Tibial artery (tissue), 4 donors: Measurements from ENCODE around the gene SLC24A3.

Experiments
- DNase-seq, 2 donors: peaks; one replicate each; pipeline ENCODE4 v3.0.0-alpha.2; 2019
- H3K27ac ChIP-seq, 2 donors: fragments of 200-600 bp; sonication (generic) in 1 of 2; 1 replicate in 1 of 2; 2 replicates in 1 of 2; pipeline ENCODE4 v1.5.1; 2018 to 2019; ENCODE audit warnings: mild to moderate bottlenecking in 1 of 2
- H3K27me3 ChIP-seq, 2 donors: fragments of 200-600 bp; sonication (generic) in 1 of 2; one replicate each; pipeline versions ENCODE4 v1.5.1 to v1.6.0; 2016 to 2019
- H3K36me3 ChIP-seq, 3 donors: fragments of 200-600 bp; sonication (generic) in 2 of 3; one replicate each; pipeline ENCODE4 v1.5.1; 2016 to 2019; ENCODE audit warnings: mild to moderate bottlenecking in 2 of 3
- H3K4me1 ChIP-seq, 4 donors: fragments of 200-600 bp; sonication (generic) in 2 of 4; 1 replicate in 3 of 4; 2 replicates in 1 of 4; pipeline ENCODE4 v1.5.1; 2016 to 2019
- H3K4me3 ChIP-seq, 2 donors: fragments of 200-600 bp; sonication (generic) in 1 of 2; 1 replicate in 1 of 2; 2 replicates in 1 of 2; pipeline ENCODE4 v1.5.1; 2018 to 2019; ENCODE audit warnings: mild to moderate bottlenecking in 2 of 2
- H3K9me3 ChIP-seq, 3 donors: fragments of 200-600 bp; sonication (generic) in 1 of 3; one replicate each; pipeline ENCODE4 v1.5.1; 2016 to 2019
- CTCF ChIP-seq, 2 experiments: fragments of 200-600 bp in 1 of 2; fragments of 450-650 bp in 1 of 2; IDR thresholded peaks; one replicate each; pipeline ENCODE4 v1.5.1; 2017 to 2019; ENCODE audit warnings: antibody characterized with exemption in 2 of 2, mild to moderate bottlenecking in 1 of 2, moderate library complexity in 1 of 2
- intact Hi-C: fragments of 100-400 bp; cut with DNase I; formaldehyde crosslinking; loops from one replicate; pipeline ENCODE4 v1.15.0; 2023; ENCODE audit warnings: low total_unique reads

The SLC24A3 gene

GRCh38 chr20:19695081-19695480, 482.6 kb downstream of the SLC24A3 start:
- no peak for TF ChIP-seq CTCF (IDR thresholded peaks at IDR 0.05)
- no peak for DNase-seq
- H3K9me3 ChIP-seq = no peaks in the 10 kb centered on the region
- H3K36me3 ChIP-seq = peaks cover 0 to 12% (median 8%) of the 10 kb centered on the region in 3 donors
- no peak overlapping the region for H3K4me3 ChIP-seq
- H3K27ac ChIP-seq = no peak overlapping the region
- peaks cover 0 to 4% (median 0%) of the 10 kb centered on the region in 4 donors for H3K4me1 ChIP-seq
- intact Hi-C loops = loop anchor here (10.0 kb wide), 2 partner anchors 90 to 300 kb away; no protein-coding TSS in a partner anchor
- H3K27me3 ChIP-seq = no peaks in the 10 kb centered on the region

- intact Hi-C loops = loop anchor here (10.0 kb wide), 2 partner anchors 88 to 298 kb away; no protein-coding TSS in a partner anchor
- no peaks in the 10 kb centered on the region for H3K9me3 ChIP-seq
- H3K4me1 ChIP-seq = peaks cover 0 to 4% (median 0%) of the 10 kb centered on the region in 4 donors
- TF ChIP-seq CTCF (IDR thresholded peaks at IDR 0.05) = no peak
- peaks cover 1 to 14% (median 11%) of the 10 kb centered on the region in 3 donors for H3K36me3 ChIP-seq
- H3K27me3 ChIP-seq = no peaks in the 10 kb centered on the region
- no peak overlapping the region for H3K4me3 ChIP-seq
- no peak for DNase-seq
- no peak overlapping the region for H3K27ac ChIP-seq
These were observed 484.2 kb downstream of the SLC24A3 start for GRCh38 chr20:19696620-19697019.

DNA sequence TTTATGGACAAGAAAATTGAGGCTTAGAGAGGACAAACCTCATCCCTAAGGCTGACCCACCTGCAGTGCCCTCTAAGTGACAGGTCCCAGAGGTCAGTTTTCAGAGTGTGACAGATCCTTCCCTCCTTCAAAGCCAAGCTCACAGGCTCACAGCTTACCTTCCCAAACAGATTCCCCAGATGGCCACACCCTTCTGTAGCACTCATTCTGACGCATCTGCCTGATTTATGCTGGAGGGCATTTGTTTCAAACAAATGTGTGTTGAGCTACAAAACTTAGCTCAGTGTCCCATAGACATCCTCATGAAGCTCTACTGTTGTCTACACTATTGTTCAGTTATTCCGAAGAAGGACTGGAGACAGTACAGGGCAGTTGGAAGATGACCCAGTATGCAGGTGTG, 485.0 kb downstream of the SLC24A3 start:
- no peaks in the 10 kb centered on the region for H3K9me3 ChIP-seq
- H3K27ac ChIP-seq = no peak overlapping the region
- H3K4me3 ChIP-seq = no peak overlapping the region
- intact Hi-C loops = loop anchor here (10.0 kb wide), 2 partner anchors 87 to 297 kb away; no protein-coding TSS in a partner anchor
- H3K27me3 ChIP-seq = no peaks in the 10 kb centered on the region
- no peak for TF ChIP-seq CTCF (IDR thresholded peaks at IDR 0.05)
- DNase-seq = no peak
- H3K4me1 ChIP-seq = peaks cover 0 to 4% (median 0%) of the 10 kb centered on the region in 4 donors
- peaks cover 9 to 14% (median 11%) of the 10 kb centered on the region in 3 donors for H3K36me3 ChIP-seq

GRCh38 chr20:19699180-19699971, 486.9 kb downstream of the SLC24A3 start:
- no peak overlapping the region for H3K4me3 ChIP-seq
- TF ChIP-seq CTCF (IDR thresholded peaks at IDR 0.05) = no peak
- DNase-seq = no peak
- H3K4me1 ChIP-seq = no peaks in the 10 kb centered on the region
- H3K27ac ChIP-seq = no peak overlapping the region
- H3K27me3 ChIP-seq = no peaks in the 10 kb centered on the region
- intact Hi-C loops = loop anchor here (10.0 kb wide), 2 partner anchors 85 to 295 kb away; no protein-coding TSS in a partner anchor
- H3K36me3 ChIP-seq = peaks cover 6 to 23% (median 9%) of the 10 kb centered on the region in 3 donors
- H3K9me3 ChIP-seq = no peaks in the 10 kb centered on the region

DNA sequence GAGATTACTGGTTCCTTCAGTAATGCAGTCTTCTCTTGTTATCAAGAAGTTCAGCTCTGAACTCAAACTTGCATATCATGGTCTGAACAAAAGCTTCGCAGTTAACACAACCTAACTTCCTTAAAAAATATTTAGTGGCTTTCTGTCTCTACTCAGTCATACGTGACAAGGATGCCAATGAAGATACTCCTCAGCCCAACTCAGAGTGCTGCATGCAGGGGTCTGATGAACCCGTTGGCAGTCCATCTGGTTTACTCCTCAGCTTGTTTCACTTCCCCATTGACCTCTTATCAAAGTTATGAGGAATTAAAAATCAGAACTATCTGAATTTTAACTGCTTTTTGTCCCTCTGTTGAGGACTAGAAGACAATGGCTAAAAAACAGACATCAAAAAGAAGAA, 489.0 kb downstream of the SLC24A3 start:
- Histone ChIP-seq H3K9me3 (no peaks in the 10 kb centered on the region), H3K4me3 (no peak overlapping the region), H3K36me3 (peaks cover 6 to 23% (median 9%) of the 10 kb centered on the region in 3 donors), H3K27me3 (no peaks in the 10 kb centered on the region), H3K27ac (no peak overlapping the region), H3K4me1 (no peaks in the 10 kb centered on the region)
- intact Hi-C loops = no loop called here
- TF ChIP-seq CTCF (IDR thresholded peaks at IDR 0.05) = no peak
- DNase-seq = no peak
